HepG2 (cell line): ENCODE data around the gene NKPD1. TPM values are rescaled to one million over a fixed set of nuclear protein-coding genes. Genes with fewer than 3 reads are reported as not detected.

ENCODE experiments used
- ETV6 ChIP-seq: sonication (generic); formaldehyde crosslinking; conservative IDR thresholded peaks from 2 replicates; pipeline ENCODE4 v1.4.0; 2020; ENCODE audit warnings: missing genetic modification reagents
- HIC2 ChIP-seq: sonication (generic); formaldehyde crosslinking; IDR thresholded peaks from 2 replicates; pipeline ENCODE4 v1.9.0; 2022; ENCODE audit warnings: low read depth, missing genetic modification reagents
- LCORL ChIP-seq, 2 experiments: fragments of 450-650 bp in 1 of 2; sonication (generic) in 1 of 2; formaldehyde crosslinking in 1 of 2; IDR thresholded peaks; 2 replicates each; pipeline versions ENCODE4 v1.5.0 to v1.6.1; 2017 to 2020; ENCODE audit warnings: antibody characterized with exemption in 1 of 2, missing genetic modification reagents in 1 of 2
- MTA1 ChIP-seq: sonication (generic); formaldehyde crosslinking; IDR thresholded peaks from 2 replicates; pipeline ENCODE4 v1.4.0; 2020; ENCODE audit warnings: missing genetic modification reagents, mild to moderate bottlenecking, borderline replicate concordance
- PBX3 ChIP-seq: sonication (generic); formaldehyde crosslinking; IDR thresholded peaks from 2 replicates; pipeline ENCODE4 v1.8.1; 2023; ENCODE audit warnings: missing genetic modification reagents, inconsistent platforms, borderline replicate concordance
- REST ChIP-seq, 2 experiments: IDR thresholded peaks; 2 replicates each; pipeline ENCODE4 v1.6.1; 2011 to 2012; ENCODE audit warnings: low read length in 2 of 2, borderline replicate concordance in 1 of 2, low read depth in 1 of 2, mild to moderate bottlenecking in 1 of 2, moderate library complexity in 1 of 2
- SMC3 ChIP-seq: IDR thresholded peaks from 2 replicates; pipeline ENCODE4 v1.6.1; 2011; ENCODE audit warnings: low read length, improper control_type of control experiment
- ZBTB33 ChIP-seq: sonication (generic); formaldehyde crosslinking; IDR thresholded peaks from 2 replicates; pipeline ENCODE4 v1.4.0; 2020; ENCODE audit warnings: missing genetic modification reagents
- ZNF816 ChIP-seq: sonication (generic); formaldehyde crosslinking; IDR thresholded peaks from 2 replicates; pipeline ENCODE4 v1.8.0; 2022; ENCODE audit warnings: missing genetic modification reagents, mild to moderate bottlenecking, borderline replicate concordance
- polyA plus RNA-seq, 8 experiments: library from polyadenylated mRNA; depleted of rRNA in 3 of 8; stranded (reverse) in 7 of 8; unstranded in 1 of 8; fragments of >200 nt; fragmentation: Illumina TruSeq in 4 of 8; extraction: Trizol in 4 of 8; gene quantifications; 2 replicates each; pipeline versions ENCODE4 v1.2.1 to v1.2.3, GENCODE V29; 2011 to 2016; ENCODE audit warnings: low read depth in 4 of 8, missing spikeins in 1 of 8, mixed read lengths in 1 of 8; ENCODE audit not compliant: insufficient read depth in 1 of 8
- total RNA-seq, 5 experiments: library from RNA; depleted of rRNA; stranded (reverse); fragments of >200 nt; fragmentation: Illumina TruSeq; extraction: Trizol; gene quantifications; 2 replicates each; pipeline ENCODE4 v1.2.3, GENCODE V29; 2016; ENCODE audit warnings: low read depth in 1 of 5

NKPD1 gene
- total and polyA plus RNA-seq, 2 of the 13 experiments (the other 11 are each of a cell fraction or from before 2014, with no cell fraction given), result 0.03 TPM; not detected in 1

GRCh38 chr19:45130888-45131615 is 29.7 kb downstream of the NKPD1 start (continued):
- no peak for TF ChIP-seq LCORL (IDR thresholded peaks at IDR 0.05)
- TF ChIP-seq LCORL (CRISPR knock-in tag; IDR thresholded peaks at IDR 0.05), result 0 out of 2 replicates have a peak, but pooled peaks have one; percentile 17
- no peak for TF ChIP-seq ETV6 (CRISPR knock-in tag)
- no peak for TF ChIP-seq ZNF816 (CRISPR knock-in tag)
- TF ChIP-seq PBX3 (CRISPR knock-in tag), result no peak
- TF ChIP-seq HIC2 (CRISPR knock-in tag), result peak; percentile 66
- TF ChIP-seq ZBTB33 (CRISPR knock-in tag), result peak; percentile 93
- no peak for TF ChIP-seq MTA1 (CRISPR knock-in tag)
- no peak for TF ChIP-seq REST (IDR thresholded peaks at IDR 0.05; ENCODE audit: borderline replicate concordance in 1 of 2, low read depth in 1 of 2, low read length in 2 of 2)
- peak; percentile 38; the same call in 1 of the 2 replicates for TF ChIP-seq SMC3
